ENCODE data around the gene PITPNM3. TPM values are rescaled to one million over a fixed set of nuclear protein-coding genes. Genes with fewer than 3 reads are reported as not detected.

The PITPNM3 gene
- total RNA-seq, 2 experiments from 2014 or later = 0.87 to 0.92 TPM

DNA sequence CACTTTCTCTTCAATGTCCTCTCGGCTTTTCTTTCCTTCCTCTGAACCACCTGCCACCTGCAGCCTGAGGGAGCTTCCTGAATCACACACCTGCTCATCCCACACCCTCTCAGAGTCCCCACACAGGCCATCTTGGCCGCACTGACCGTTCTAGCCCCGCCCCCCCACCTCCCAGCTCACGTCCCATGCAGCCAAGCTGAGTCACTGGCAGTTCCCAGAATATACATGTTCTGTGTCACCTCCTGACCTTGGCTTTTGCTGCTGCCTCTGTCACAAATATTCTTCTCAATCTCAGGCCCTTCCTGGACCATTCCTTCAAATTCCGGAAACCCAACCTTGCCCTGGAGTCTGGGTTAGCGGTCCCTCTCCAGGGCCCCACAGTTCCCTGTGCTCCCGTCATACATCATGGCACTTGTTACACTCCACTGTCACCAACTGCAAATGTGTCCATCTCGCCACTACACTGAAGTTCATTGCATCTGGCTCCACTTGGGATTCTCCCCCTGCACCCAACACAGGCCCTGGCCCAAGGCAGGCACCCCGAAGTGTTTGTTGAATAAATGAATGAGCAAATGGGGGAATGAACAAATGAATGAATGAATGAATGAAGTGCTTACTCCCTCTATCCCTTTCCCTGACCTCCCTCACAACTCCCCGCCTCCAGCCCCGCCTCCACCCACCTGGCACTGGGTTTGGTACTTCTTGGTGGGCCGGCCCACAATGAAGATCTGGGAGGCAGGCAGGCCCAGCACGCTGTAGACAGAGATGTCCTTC is 99.3 kb downstream of the PITPNM3 start:
- H3K27me3 Mint-ChIP-seq = no peaks in the 10 kb centered on the region
- intact Hi-C loops (cut with micrococcal nuclease) = no loop called here
- ChIA-PET CTCF (interaction anchor here (1.0 kb wide), 1 partner anchor 16 kb away, joined by 4 read pairs; no protein-coding TSS in a partner anchor), POLR2A (interaction anchor here (0.7 kb wide), 1 partner anchor 47 kb away, joined by 3 read pairs; no protein-coding TSS in a partner anchor)
- H3K4me3 Mint-ChIP-seq = no peak overlapping the region
- H3K9me3 Mint-ChIP-seq = no peaks in the 10 kb centered on the region
- no peak for ATAC-seq
- DNase-seq = peak; percentile 35
- H3K4me1 Mint-ChIP-seq (ENCODE audit: low read depth) = peaks cover 22% of the 10 kb centered on the region
- no peaks in the 10 kb centered on the region for H3K36me3 Mint-ChIP-seq (ENCODE audit: low read depth)
- H3K27ac Mint-ChIP-seq = no peak overlapping the region
- TF ChIP-seq, protein P1, sequence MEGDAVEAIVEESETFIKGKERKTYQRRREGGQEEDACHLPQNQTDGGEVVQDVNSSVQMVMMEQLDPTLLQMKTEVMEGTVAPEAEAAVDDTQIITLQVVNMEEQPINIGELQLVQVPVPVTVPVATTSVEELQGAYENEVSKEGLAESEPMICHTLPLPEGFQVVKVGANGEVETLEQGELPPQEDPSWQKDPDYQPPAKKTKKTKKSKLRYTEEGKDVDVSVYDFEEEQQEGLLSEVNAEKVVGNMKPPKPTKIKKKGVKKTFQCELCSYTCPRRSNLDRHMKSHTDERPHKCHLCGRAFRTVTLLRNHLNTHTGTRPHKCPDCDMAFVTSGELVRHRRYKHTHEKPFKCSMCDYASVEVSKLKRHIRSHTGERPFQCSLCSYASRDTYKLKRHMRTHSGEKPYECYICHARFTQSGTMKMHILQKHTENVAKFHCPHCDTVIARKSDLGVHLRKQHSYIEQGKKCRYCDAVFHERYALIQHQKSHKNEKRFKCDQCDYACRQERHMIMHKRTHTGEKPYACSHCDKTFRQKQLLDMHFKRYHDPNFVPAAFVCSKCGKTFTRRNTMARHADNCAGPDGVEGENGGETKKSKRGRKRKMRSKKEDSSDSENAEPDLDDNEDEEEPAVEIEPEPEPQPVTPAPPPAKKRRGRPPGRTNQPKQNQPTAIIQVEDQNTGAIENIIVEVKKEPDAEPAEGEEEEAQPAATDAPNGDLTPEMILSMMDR (IDR thresholded peaks at IDR 0.05) = no peak

DNA sequence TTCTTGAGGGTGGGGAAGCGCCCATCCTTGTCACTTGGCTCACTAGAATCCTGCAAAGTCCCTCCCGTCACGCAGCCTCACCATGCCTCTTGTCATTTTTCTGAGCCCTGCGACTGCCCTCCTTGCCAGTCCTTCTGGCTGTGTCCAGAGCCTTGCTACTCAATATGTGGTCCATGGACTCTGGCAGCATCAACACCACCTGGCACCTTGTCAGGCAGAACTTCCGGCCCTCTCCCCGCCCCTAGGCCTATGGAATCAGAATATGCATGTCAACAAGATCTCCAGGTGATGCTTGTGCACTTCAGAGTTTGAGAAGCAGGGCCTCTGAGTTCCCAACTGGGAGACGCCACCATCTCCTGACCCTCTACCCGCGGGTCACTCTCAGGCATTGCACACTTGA is 100.0 kb downstream of the PITPNM3 start:
- CTCF ChIA-PET = interaction anchor here (1.0 kb wide), 1 partner anchor 17 kb away, joined by 4 read pairs; no protein-coding TSS in a partner anchor
- ATAC-seq = no peak
- intact Hi-C loops (cut with micrococcal nuclease) = no loop called here
- Mint-ChIP-seq H3K36me3 (ENCODE audit: low read depth) (no peaks in the 10 kb centered on the region), H3K27ac (no peak overlapping the region), H3K4me1 (ENCODE audit: low read depth) (peaks cover 14% of the 10 kb centered on the region), H3K4me3 (no peak overlapping the region), H3K27me3 (no peaks in the 10 kb centered on the region), H3K9me3 (no peaks in the 10 kb centered on the region)
- TF ChIP-seq, protein P1 (IDR thresholded peaks at IDR 0.05) = no peak
- no peak for DNase-seq
- POLR2A ChIA-PET = no interaction called here

DNA sequence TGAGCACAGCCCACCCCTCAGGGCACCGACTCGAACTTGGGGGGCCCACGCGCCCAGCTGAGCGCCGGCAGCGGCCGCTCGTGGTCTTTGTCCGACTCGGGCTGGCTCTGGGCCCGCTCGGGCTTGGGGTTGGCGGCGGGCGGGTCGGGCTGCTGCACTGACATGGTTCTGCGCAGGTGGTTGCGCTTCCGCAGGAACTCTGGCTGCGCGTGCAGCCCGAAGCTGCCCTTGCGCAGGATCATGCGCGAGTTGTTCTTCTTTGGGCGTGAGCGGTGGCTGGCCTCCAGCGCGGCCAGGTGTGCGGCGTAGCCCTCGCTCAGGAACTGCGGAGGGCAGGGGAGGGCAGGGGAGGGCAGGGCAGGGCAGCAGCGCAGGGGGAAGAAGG is 101.0 kb downstream of the PITPNM3 start:
- DNase-seq (peak; percentile 53), ATAC-seq (peak; percentile 82)
- ChIA-PET POLR2A (interaction anchor here (1.2 kb wide), 2 partner anchors 9 to 13 kb away, joined by 3 to 5 read pairs; no protein-coding TSS in a partner anchor), CTCF (interaction anchor here (1.0 kb wide), 1 partner anchor 18 kb away, joined by 4 read pairs; no protein-coding TSS in a partner anchor)
- Mint-ChIP-seq H3K36me3 (ENCODE audit: low read depth) (no peaks in the 10 kb centered on the region), H3K27me3 (no peaks in the 10 kb centered on the region), H3K9me3 (no peaks in the 10 kb centered on the region), H3K27ac (no peak overlapping the region), H3K4me3 (no peak overlapping the region), H3K4me1 (ENCODE audit: low read depth) (peaks cover 15% of the 10 kb centered on the region)
- intact Hi-C loops (cut with micrococcal nuclease) = no loop called here
- TF ChIP-seq, protein P1 (IDR thresholded peaks at IDR 0.05) = no peak

DNA sequence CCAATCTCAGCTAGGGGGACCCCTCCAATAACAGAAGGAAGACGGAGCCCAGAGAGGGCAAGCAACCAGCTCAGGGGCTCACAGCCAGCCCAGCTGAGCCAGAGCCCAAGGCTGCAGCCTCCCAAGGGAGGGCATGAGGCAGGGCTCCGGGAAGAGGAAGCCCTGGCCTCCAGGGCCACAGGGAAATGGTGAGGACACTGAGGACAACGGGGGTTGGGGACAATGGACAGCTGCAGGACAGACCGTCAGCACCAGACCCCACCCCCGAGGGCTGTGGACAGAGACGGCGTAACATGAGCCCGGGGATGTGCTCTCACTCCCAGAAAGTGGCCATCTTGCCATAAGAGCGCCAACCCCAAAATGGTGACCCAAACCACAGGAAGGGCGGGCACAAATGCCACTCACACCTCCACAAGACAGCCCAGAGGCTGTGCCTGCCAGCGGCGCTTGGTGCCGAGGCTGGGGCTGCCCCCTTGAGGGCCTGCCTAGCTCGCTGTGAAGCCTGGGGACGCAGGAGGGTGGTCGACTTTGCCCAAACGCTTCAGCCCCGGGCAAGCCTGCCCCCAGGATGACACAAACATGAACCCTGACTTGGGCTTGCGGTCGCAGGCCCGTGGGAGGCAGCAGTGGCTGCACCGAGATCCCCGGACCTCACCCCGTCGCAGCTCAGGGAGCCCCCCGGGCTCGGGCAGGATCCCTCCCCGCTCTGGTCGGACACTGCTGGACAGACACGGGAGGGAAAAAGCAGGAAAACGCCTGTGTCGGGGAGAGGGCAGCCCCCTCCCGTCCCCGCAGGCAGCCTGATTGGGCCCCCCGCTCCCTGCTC is 101.6 kb downstream of the PITPNM3 start:
- ATAC-seq (peak; percentile 11), DNase-seq (no peak)
- ChIA-PET CTCF (interaction anchor here (1.0 to 1.4 kb wide), 2 partner anchors 18 to 19 kb away, joined by 3 to 4 read pairs; partner anchors contain the start of gene AIPL1), POLR2A (interaction anchor here (1.2 to 1.9 kb wide), 3 partner anchors 9 to 13 kb away, joined by 3 to 5 read pairs (median 5); partner anchors contain the start of gene PIMREG)
- peaks cover 13% of the 10 kb centered on the region for H3K4me1 Mint-ChIP-seq (ENCODE audit: low read depth)
- H3K36me3 Mint-ChIP-seq (ENCODE audit: low read depth) = no peaks in the 10 kb centered on the region
- TF ChIP-seq, protein P1 (IDR thresholded peaks at IDR 0.05) = no peak
- intact Hi-C loops (cut with micrococcal nuclease) = no loop called here
- no peaks in the 10 kb centered on the region for H3K27me3 Mint-ChIP-seq
- no peak overlapping the region for H3K27ac Mint-ChIP-seq
- no peak overlapping the region for H3K4me3 Mint-ChIP-seq
- no peaks in the 10 kb centered on the region for H3K9me3 Mint-ChIP-seq
